ENCODE data around the gene SPINK13.

SPINK13 gene

GRCh38 chr5:148229840-148230239, 38.8 kb upstream of the SPINK13 start:
- no peak overlapping the region for H3K9ac ChIP-seq (ENCODE audit: low read length)
- H3K9me3 ChIP-seq (ENCODE audit: insufficient read depth, low read length), result no peaks in the 10 kb centered on the region
- no peak for TF ChIP-seq CTCF (IDR thresholded peaks at IDR 0.05; ENCODE audit: low read depth, low read length)
- H2AFZ ChIP-seq (ENCODE audit: low read depth, low read length), result no peak overlapping the region
- no peaks in the 10 kb centered on the region for H3K36me3 ChIP-seq (replicated peaks; ENCODE audit: low read depth, low read length)
- no peaks in the 10 kb centered on the region for H3K79me2 ChIP-seq (ENCODE audit: low read length)
- H3K4me2 ChIP-seq (ENCODE audit: low read length), result no peak overlapping the region
- no peaks in the 10 kb centered on the region for H4K20me1 ChIP-seq (ENCODE audit: insufficient read depth, low read length)
- H3K4me1 ChIP-seq (ENCODE audit: low read length), result no peaks in the 10 kb centered on the region
- no peak overlapping the region for H3K4me3 ChIP-seq (ENCODE audit: low read length)
- H3K27me3 ChIP-seq (ENCODE audit: low read depth, low read length), result no peaks in the 10 kb centered on the region
- H3K27ac ChIP-seq (ENCODE audit: low read length), result no peak overlapping the region

- no peak overlapping the region for H3K27ac ChIP-seq (ENCODE audit: low read length)
- no peak for TF ChIP-seq CTCF (IDR thresholded peaks at IDR 0.05; ENCODE audit: low read depth, low read length)
- no peak for TF ChIP-seq EZH2phosphoT487 (IDR thresholded peaks at IDR 0.05; ENCODE audit: low read depth)
Measured at GRCh38 chr5:148230240-148230639, 38.4 kb upstream of the SPINK13 start.

GRCh38 chr5:148237785-148238417, 30.7 kb upstream of the SPINK13 start:
- Histone ChIP-seq H3K27me3 (ENCODE audit: low read depth, low read length) (peaks cover 16% of the 10 kb centered on the region; the same call in 1 of the 2 replicates), H3K9me3 (ENCODE audit: insufficient read depth, low read length) (no peaks in the 10 kb centered on the region), H3K9ac (ENCODE audit: low read length) (no peak overlapping the region), H3K36me3 (replicated peaks; ENCODE audit: low read depth, low read length) (no peaks in the 10 kb centered on the region), H3K4me1 (ENCODE audit: low read length) (no peaks in the 10 kb centered on the region), H3K27ac (ENCODE audit: low read length) (no peak overlapping the region), H2AFZ (ENCODE audit: low read depth, low read length) (no peak overlapping the region), H3K4me3 (ENCODE audit: low read length) (no peak overlapping the region), H3K4me2 (ENCODE audit: low read length) (no peak overlapping the region), H4K20me1 (ENCODE audit: insufficient read depth, low read length) (no peaks in the 10 kb centered on the region), H3K79me2 (ENCODE audit: low read length) (no peaks in the 10 kb centered on the region)
- TF ChIP-seq CTCF (IDR thresholded peaks at IDR 0.05; ENCODE audit: low read depth, low read length), result no peak
- TF ChIP-seq EZH2phosphoT487 (IDR thresholded peaks at IDR 0.05; ENCODE audit: low read depth), result no peak

More at GRCh38 chr5:148230240-148230639, 38.4 kb upstream of the SPINK13 start:
- Histone ChIP-seq H3K4me2 (ENCODE audit: low read length) (no peak overlapping the region), H3K9ac (ENCODE audit: low read length) (no peak overlapping the region), H3K4me1 (ENCODE audit: low read length) (no peaks in the 10 kb centered on the region), H4K20me1 (ENCODE audit: insufficient read depth, low read length) (no peaks in the 10 kb centered on the region), H3K4me3 (ENCODE audit: low read length) (no peak overlapping the region), H2AFZ (ENCODE audit: low read depth, low read length) (no peak overlapping the region), H3K36me3 (replicated peaks; ENCODE audit: low read depth, low read length) (no peaks in the 10 kb centered on the region), H3K9me3 (ENCODE audit: insufficient read depth, low read length) (no peaks in the 10 kb centered on the region), H3K27me3 (ENCODE audit: low read depth, low read length) (no peaks in the 10 kb centered on the region), H3K79me2 (ENCODE audit: low read length) (no peaks in the 10 kb centered on the region)

- Histone ChIP-seq H3K27ac (ENCODE audit: low read length) (no peak within 1 kb of the TSS), H3K27me3 (ENCODE audit: low read depth, low read length) (peaks cover 16% of the 10 kb centered on the region; the same call in 1 of the 2 replicates), H3K36me3 (replicated peaks; ENCODE audit: low read depth, low read length) (no peaks in the 10 kb centered on the region), H4K20me1 (ENCODE audit: insufficient read depth, low read length) (no peaks in the 10 kb centered on the region), H3K79me2 (ENCODE audit: low read length) (no peaks in the 10 kb centered on the region), H3K9me3 (ENCODE audit: insufficient read depth, low read length) (no peaks in the 10 kb centered on the region), H3K4me3 (ENCODE audit: low read length) (no peak within 1 kb of the TSS), H3K4me1 (ENCODE audit: low read length) (no peaks in the 10 kb centered on the region), H2AFZ (ENCODE audit: low read depth, low read length) (no peak within 1 kb of the TSS), H3K4me2 (ENCODE audit: low read length) (no peak within 1 kb of the TSS), H3K9ac (ENCODE audit: low read length) (no peak within 1 kb of the TSS)
- TF ChIP-seq EZH2phosphoT487 (IDR thresholded peaks at IDR 0.05; ENCODE audit: low read depth) (no peak), CTCF (IDR thresholded peaks at IDR 0.05; ENCODE audit: low read depth, low read length) (no peak)
Measured at GRCh38 chr5:148238418-148238794, 30.2 kb upstream of the SPINK13 start, which contains the start of gene MARCOL. Gene MARCOL (plus strand): TSS chr5:148238525. CDS start chr5:148238598, 73 bp downstream.

All from OCI-LY3 (cell line).